Stimulated activated CD8-positive, alpha-beta memory T cell treated with anti-CD3 and anti-CD28 coated beads, Interleukin-15, amount 100 ng/mL, for 24 hours (primary cell): Measurements from ENCODE around the gene ST8SIA5.
"Not testable (repeated sequence)": the region's sequence is repeated elsewhere in the genome, so short reads cannot be mapped to it uniquely, and the experiment has no call there.

ENCODE experiments used
- DNase-seq: peaks from one replicate; pipeline ENCODE4 v3.0.0-alpha.2; 2020; ENCODE audit warnings: low read depth

ST8SIA5 gene

GRCh38 chr18:46756559-46757201 is at the start of gene ST8SIA5:
Gene ST8SIA5, minus strand, starts transcription at chr18:46757053. Its CDS starts 545 bp downstream, at chr18:46756508.
- DNase-seq = no peak

GRCh38 chr18:46795945-46796344 is 39.1 kb upstream of the ST8SIA5 start:
- DNase-seq = not testable (repeated sequence)

- no peak for DNase-seq
Observed at GRCh38 chr18:46794607-46795006, 37.8 kb upstream of the ST8SIA5 start.

- no peak for DNase-seq
Observed at GRCh38 chr18:46793565-46793964, 36.7 kb upstream of the ST8SIA5 start.

GRCh38 chr18:46789088-46789487 is 32.2 kb upstream of the ST8SIA5 start:
- no peak for DNase-seq

- no peak for DNase-seq
Observed at GRCh38 chr18:46787674-46788073, 30.8 kb upstream of the ST8SIA5 start.

- no peak for DNase-seq
Observed at GRCh38 chr18:46772357-46772756, 15.5 kb upstream of the ST8SIA5 start.

- no peak for DNase-seq
Observed at GRCh38 chr18:46771141-46771540, 14.3 kb upstream of the ST8SIA5 start.

GRCh38 chr18:46770708-46771107 is 13.9 kb upstream of the ST8SIA5 start:
- no peak for DNase-seq

GRCh38 chr18:46768166-46768921 is 11.5 kb upstream of the ST8SIA5 start:
- DNase-seq = no peak

GRCh38 chr18:46767217-46767616 is 10.4 kb upstream of the ST8SIA5 start:
- DNase-seq = no peak

GRCh38 chr18:46764586-46764985 is 7.7 kb upstream of the ST8SIA5 start:
- no peak for DNase-seq

- DNase-seq = no peak
Observed at GRCh38 chr18:46761059-46761769, 4.4 kb upstream of the ST8SIA5 start.

- DNase-seq = no peak
Observed at GRCh38 chr18:46759890-46760289, 3.0 kb upstream of the ST8SIA5 start.

GRCh38 chr18:46756025-46756558 is 761 bp downstream of the ST8SIA5 start:
- DNase-seq = no peak

GRCh38 chr18:46755315-46756024 is 1.4 kb downstream of the ST8SIA5 start:
- no peak for DNase-seq

GRCh38 chr18:46754661-46755292 is 2.1 kb downstream of the ST8SIA5 start:
- no peak for DNase-seq

GRCh38 chr18:46754188-46754587 is 2.7 kb downstream of the ST8SIA5 start:
- no peak for DNase-seq

GRCh38 chr18:46751882-46752281 is 5.0 kb downstream of the ST8SIA5 start:
- no peak for DNase-seq

GRCh38 chr18:46750626-46751025 is 6.2 kb downstream of the ST8SIA5 start:
- no peak for DNase-seq

GRCh38 chr18:46748466-46748865 is 8.4 kb downstream of the ST8SIA5 start:
- no peak for DNase-seq

- no peak for DNase-seq
Observed at GRCh38 chr18:46740046-46740445, 16.8 kb downstream of the ST8SIA5 start.
